ENCODE measurements around the gene PKIG. TPM values are rescaled to one million over a fixed set of nuclear protein-coding genes. Genes with fewer than 3 reads are reported as not detected.

The PKIG gene
- polyA plus RNA-seq, 1 donor (not counting 4 experiments of a cell fraction or from before 2014, with no cell fraction given) = 6.6 TPM

DNA sequence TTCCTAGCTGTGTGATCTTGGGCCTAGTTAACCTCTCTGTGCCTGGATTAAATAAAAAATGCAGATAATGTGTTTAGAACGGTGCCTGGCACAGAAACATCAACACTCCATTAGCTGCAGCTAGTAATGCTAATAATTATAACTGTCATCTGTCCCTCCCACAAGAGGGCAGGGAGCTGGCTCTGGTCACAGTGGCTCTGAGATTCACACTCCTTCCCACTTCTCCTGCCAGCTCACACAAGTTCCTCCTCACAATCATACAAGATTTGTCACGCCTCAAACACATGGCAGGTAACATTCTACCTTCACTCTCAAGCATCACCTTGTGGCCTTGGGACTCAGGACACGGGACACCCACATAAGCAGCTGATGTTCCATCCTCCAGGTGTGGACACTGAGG is 66.7 kb downstream of the PKIG start:
- Histone ChIP-seq H3K4me3 (ENCODE audit: control insufficient read depth in 2 of 3, extremely low read depth in 1 of 3, insufficient read depth in 2 of 3, low read depth in 1 of 3, low read length in 3 of 3) (no peak overlapping the region), H3K4me2 (ENCODE audit: control insufficient read depth, extremely low read depth, insufficient read depth, low read depth, low read length) (no peak overlapping the region), H3K9ac (ENCODE audit: control insufficient read depth, extremely low read depth, insufficient read depth, low read length) (no peak overlapping the region), H4K20me1 (ENCODE audit: control insufficient read depth, extremely low read depth, insufficient read depth, low read length) (no peaks in the 10 kb centered on the region), H2AFZ (ENCODE audit: control insufficient read depth, low read length) (no peak overlapping the region), H3K9me1 (ENCODE audit: control insufficient read depth, extremely low read depth, insufficient read depth, low read length) (peaks cover 5% of the 10 kb centered on the region), H3K27me3 (ENCODE audit: control insufficient read depth, extremely low read depth, insufficient read depth, low read length) (peaks cover 3% of the 10 kb centered on the region), H3K9me3 (ENCODE audit: control insufficient read depth, low read depth, low read length) (no peaks in the 10 kb centered on the region), H3K27ac (ENCODE audit: control insufficient read depth, insufficient read depth, low read length) (no peak overlapping the region), H3K79me2 (ENCODE audit: control insufficient read depth, insufficient read depth, low read length) (no peaks in the 10 kb centered on the region), H3K4me1 (ENCODE audit: control insufficient read depth, extremely low read depth, insufficient read depth, low read length) (peaks cover 23% of the 10 kb centered on the region), H3K36me3 (ENCODE audit: control insufficient read depth in 2 of 2, extremely low read depth in 1 of 2, insufficient read depth in 2 of 2, low read length in 2 of 2) (peaks cover 0 to 1% of the 10 kb centered on the region in 2 experiments)
- FAIRE-seq (no peak), DNase-seq (ENCODE audit: low read depth, low spot score) (no peak)
- TF ChIP-seq EZH2 (IDR thresholded peaks at IDR 0.05; ENCODE audit: low read length) (no peak), CTCF (optimal IDR thresholded peaks at IDR 0.05 in 1 of 3, IDR thresholded peaks at IDR 0.05 in 1 of 3, conservative IDR thresholded peaks at IDR 0.05 in 1 of 3; ENCODE audit: extremely low read depth in 1 of 3, insufficient read depth in 2 of 3, low read length in 3 of 3) (no peak)
- dilution Hi-C loops (cut with MboI; ENCODE audit: extremely low pct_ligation_motif_present, low sequenced_read_pairs) = no loop called here

DNA sequence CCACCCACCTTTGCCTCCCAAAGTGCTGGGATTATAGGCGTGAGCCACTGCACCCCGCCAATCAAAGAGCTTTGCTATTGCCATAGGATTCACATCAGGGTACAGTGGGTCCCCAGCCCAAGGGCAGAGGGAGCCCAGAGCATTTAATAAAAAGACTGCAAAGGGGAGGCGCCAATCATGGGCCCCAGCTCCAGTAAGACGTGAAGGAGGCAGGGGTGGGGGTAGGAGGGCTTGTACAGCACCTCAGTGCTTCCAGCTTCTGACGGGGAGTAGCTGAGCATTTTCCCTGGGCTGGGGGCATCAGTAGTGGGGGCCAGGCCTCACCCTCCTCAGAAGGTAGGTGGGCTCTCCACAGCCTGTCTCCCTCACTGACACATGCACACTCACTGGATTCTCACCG is 67.6 kb downstream of the PKIG start:
- no peak for FAIRE-seq
- no peak overlapping the region for H3K4me3 ChIP-seq (ENCODE audit: control insufficient read depth in 2 of 3, extremely low read depth in 1 of 3, insufficient read depth in 2 of 3, low read depth in 1 of 3, low read length in 3 of 3)

More for the DNA sequence above, 67.6 kb downstream of the PKIG start:
- Histone ChIP-seq H3K4me2 (ENCODE audit: control insufficient read depth, extremely low read depth, insufficient read depth, low read depth, low read length) (no peak overlapping the region), H2AFZ (ENCODE audit: control insufficient read depth, low read length) (no peak overlapping the region), H3K9me1 (ENCODE audit: control insufficient read depth, extremely low read depth, insufficient read depth, low read length) (no peaks in the 10 kb centered on the region), H4K20me1 (ENCODE audit: control insufficient read depth, extremely low read depth, insufficient read depth, low read length) (no peaks in the 10 kb centered on the region), H3K4me1 (ENCODE audit: control insufficient read depth, extremely low read depth, insufficient read depth, low read length) (peaks cover 17% of the 10 kb centered on the region), H3K36me3 (ENCODE audit: control insufficient read depth in 2 of 2, extremely low read depth in 1 of 2, insufficient read depth in 2 of 2, low read length in 2 of 2) (peaks cover 0 to 1% of the 10 kb centered on the region in 2 experiments), H3K9me3 (ENCODE audit: control insufficient read depth, low read depth, low read length) (no peaks in the 10 kb centered on the region), H3K9ac (ENCODE audit: control insufficient read depth, extremely low read depth, insufficient read depth, low read length) (no peak overlapping the region), H3K79me2 (ENCODE audit: control insufficient read depth, insufficient read depth, low read length) (no peaks in the 10 kb centered on the region), H3K27ac (ENCODE audit: control insufficient read depth, insufficient read depth, low read length) (no peak overlapping the region), H3K27me3 (ENCODE audit: control insufficient read depth, extremely low read depth, insufficient read depth, low read length) (peaks cover 3% of the 10 kb centered on the region)
- no peak for TF ChIP-seq EZH2 (IDR thresholded peaks at IDR 0.05; ENCODE audit: low read length)
- TF ChIP-seq CTCF (optimal IDR thresholded peaks at IDR 0.05 in 1 of 3, IDR thresholded peaks at IDR 0.05 in 1 of 3, conservative IDR thresholded peaks at IDR 0.05 in 1 of 3; ENCODE audit: extremely low read depth in 1 of 3, insufficient read depth in 2 of 3, low read length in 3 of 3) = no peak
- dilution Hi-C loops (cut with MboI; ENCODE audit: extremely low pct_ligation_motif_present, low sequenced_read_pairs) = no loop called here
- DNase-seq (ENCODE audit: low read depth, low spot score) = no peak
